Limb (tissue), 2 donors: ENCODE data around the gene SORCS2.
A peak's percentile ranks its signal among the peaks of the same experiment; 100 is the strongest.

ENCODE experiments used
- DNase-seq, 2 donors: peaks; one replicate each; pipeline ENCODE4 v3.0.0-alpha.2; 2016; ENCODE audit errors: extremely low spot score in 2 of 2

The SORCS2 gene

DNA sequence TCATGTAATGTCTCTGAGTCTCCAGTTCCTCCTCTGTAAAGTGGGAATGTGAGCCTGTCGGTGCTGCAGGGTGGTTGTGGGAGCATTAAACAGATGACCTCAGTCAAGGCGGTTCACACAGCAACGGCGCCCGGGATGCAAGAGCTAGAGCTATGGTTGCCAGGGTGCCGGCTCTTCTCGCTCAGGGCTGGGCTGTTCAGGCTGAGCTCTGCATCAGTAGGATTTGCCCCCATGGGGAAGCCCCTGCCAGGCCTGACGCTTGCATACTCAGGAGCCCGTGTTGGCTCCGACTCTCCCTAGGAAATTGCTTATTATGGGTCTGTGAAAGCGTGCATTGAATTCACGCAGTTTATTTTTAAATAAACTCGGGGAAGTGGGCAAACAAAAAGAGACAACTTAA, 175.1 kb downstream of the SORCS2 start:
- DNase-seq, result no peak

DNA sequence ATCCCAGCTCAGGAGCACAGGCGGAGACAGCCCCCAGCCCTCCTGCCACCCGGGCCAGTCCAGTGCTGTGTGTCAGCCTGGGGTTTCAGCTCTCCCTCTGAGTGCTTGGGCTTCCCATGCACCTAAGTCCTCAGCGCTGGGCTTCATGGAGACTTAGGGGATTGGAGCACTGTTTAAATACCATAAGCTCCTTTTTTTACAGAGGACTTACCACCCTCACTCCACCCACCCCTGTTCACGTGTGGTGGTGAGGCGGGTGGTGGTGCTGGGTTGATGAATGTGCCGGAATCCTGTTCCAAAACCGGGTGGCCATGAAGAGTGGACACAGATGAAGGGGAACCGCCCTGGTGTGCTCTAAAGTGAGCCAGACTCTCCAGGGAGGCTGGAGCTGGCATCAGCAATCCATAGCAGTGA, 175.5 kb downstream of the SORCS2 start:
- no peak for DNase-seq

- no peak for DNase-seq
Observed at GRCh38 chr4:7368296-7368695, 176.0 kb downstream of the SORCS2 start.

DNA sequence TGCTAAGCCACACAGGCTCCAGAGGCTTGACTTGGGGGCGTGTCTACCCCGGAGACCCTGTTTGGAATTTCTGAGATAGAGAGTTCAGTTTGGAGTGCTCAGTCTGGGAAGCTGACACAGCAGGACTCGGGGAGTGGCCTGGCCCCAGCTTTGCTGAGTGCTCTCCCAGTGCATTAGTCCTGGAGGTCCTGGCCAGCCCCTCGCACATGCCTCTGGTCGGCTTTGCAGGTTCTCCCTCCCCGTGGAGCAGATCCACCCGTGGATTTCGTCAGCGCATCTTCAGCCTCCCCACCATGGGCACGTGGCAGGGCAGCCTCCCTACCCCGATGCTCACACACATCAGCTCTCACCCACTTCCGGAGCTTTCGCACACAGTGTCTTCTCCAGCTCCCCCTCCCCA, 177.2 kb downstream of the SORCS2 start:
- no peak for DNase-seq

- no peak for DNase-seq
Observed at GRCh38 chr4:7370038-7370437, 177.7 kb downstream of the SORCS2 start.

DNA sequence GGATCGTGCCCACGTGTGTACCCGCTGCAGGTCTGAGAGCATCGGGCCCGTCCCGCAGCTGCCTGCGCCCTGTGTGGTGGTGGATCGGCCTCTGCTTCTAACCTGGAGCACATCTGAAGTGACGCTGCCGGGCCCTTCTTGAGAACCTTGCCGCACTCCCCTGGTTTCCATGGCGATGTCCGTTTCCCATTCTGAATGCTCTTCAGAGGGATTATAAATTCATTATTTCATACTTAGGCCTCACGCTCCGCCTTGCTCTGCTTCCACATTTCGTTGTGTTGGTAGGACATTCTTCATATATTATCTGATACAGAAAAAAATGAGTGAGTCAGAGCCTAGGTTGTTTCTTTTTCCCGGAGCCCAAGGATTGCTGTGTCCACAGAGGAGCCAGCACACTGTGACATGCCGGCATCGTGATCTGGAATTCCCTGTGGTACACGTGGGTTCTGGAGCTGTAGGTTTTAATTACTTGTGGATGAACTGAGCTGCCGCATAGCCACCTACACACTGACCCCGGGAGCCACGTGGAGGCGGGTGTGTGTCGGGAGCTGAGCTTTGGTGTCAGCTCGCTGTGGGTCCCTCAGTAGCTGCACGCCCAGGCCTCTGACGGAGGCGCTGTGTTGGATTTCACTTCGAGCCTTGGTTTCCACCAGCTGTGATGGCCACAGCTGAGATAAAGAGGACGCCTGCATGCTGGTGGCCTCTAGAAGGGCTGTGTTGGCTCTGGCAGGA, 179.0 kb downstream of the SORCS2 start:
- DNase-seq, result no peak

GRCh38 chr4:7372673-7373072, 180.3 kb downstream of the SORCS2 start:
- DNase-seq, result no peak

DNA sequence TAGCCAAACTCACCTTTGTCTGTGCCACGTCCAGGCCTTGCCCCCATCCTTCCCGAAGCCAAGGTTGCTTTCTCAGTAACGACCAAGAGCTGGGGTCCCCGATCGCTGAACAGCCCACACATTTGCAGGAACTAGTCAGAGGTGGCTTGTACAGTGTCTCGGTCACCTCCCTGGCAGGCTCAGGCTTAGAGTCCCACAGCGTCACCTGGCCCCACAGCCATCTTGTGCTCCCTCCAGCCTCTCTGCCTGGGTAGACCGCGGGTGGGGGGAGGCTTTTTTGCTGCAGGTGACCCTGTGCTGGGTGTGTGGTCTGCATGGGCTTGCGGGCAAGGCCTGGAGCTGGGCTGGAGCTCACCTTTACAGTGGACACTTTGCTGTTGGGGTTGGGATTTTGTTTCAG, 182.2 kb downstream of the SORCS2 start:
- no peak for DNase-seq

GRCh38 chr4:7375427-7375826, 183.1 kb downstream of the SORCS2 start:
- no peak for DNase-seq

DNA sequence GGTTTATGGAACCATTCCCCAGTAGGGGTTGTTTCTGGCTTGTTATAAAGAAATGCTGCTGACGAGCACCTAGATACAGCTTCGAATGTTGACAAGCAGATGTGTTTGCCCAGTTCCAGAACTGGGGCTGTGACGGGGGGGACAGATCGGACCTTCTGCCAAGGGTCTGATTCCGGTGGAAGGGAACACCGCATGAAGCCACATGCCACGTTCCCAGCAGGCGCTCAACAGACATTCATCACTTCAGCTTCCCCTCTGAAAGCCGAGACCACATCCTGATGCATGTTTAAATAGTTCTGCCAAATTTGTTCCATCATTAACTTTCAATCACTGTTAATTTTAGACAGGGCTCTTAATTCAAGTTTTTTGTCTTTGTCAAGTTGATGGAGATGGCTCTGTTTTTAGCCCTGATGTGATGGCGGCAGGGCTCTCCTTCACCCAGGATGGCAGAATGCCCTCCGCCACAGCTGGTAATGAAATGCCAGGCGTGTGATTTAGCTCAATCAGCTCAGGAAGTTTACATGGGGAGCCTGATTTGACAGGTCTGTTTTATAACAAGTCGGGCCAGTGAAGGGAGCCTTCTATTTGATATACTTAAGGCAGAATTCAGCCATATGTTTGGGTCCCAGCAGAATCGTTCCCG, 185.0 kb downstream of the SORCS2 start:
- no peak for DNase-seq

DNA sequence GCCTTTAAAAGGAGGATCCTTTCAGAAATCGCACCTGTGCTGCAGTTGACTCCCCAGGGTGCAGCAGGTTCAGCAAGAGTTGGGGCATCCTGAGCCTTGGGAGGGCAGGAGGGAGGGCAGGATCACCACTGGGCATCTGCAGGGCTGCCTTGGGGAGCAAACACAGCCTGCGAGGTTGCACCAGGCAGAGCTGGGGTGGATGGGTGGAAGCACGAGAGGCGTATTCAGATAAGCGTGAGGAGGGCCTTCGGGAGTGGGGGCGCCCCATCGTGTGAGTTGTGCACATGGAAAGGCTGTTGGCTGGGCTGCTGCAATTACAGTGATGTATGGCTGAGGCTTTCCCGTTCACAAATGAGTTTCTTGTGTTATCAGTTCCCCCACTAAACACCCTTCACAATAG, 186.8 kb downstream of the SORCS2 start:
- no peak for DNase-seq

GRCh38 chr4:7379719-7380118, 187.4 kb downstream of the SORCS2 start:
- no peak for DNase-seq

GRCh38 chr4:7381221-7381889, 189.0 kb downstream of the SORCS2 start:
- DNase-seq, result no peak

GRCh38 chr4:7381890-7382633, 189.7 kb downstream of the SORCS2 start:
- no peak for DNase-seq

GRCh38 chr4:7382634-7383014, 190.3 kb downstream of the SORCS2 start:
- peak in 1 of 2 donors; percentile 26 for DNase-seq

- peak in 1 of 2 donors; percentile 28 for DNase-seq
Observed at GRCh38 chr4:7383266-7383665, 190.9 kb downstream of the SORCS2 start.

- DNase-seq, result peak in 1 of 2 donors; percentile 20
Observed at GRCh38 chr4:7384003-7384928, 191.9 kb downstream of the SORCS2 start.

GRCh38 chr4:7384929-7385890, 192.9 kb downstream of the SORCS2 start:
- DNase-seq, result peak in 1 of 2 donors; percentile 20

GRCh38 chr4:7387925-7388324, 195.6 kb downstream of the SORCS2 start:
- no peak for DNase-seq

DNA sequence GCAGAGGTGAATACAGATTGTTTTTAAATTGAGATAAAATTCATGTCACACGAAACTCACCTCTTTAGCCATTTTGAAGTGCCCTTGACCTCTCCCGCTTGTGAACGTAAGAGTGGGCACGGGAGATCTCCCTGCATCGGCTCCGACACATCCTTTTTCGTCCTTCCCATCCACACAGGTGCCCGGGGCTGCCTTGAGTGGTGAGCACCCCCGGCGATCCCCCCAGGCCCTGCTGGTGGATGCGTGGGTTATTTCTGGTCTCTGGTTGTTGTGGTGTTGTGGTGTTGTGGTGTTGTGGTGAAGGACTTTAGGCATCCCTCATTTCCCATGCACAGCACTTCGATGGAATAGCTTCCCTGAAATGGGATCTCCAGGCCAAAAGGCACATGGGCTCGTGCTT, 196.3 kb downstream of the SORCS2 start:
- DNase-seq, result no peak
